A673 (cell line): ENCODE data around the gene ADSL. TPM values are rescaled to one million over a fixed set of nuclear protein-coding genes. Genes with fewer than 3 reads are reported as not detected.

Experiments used
- BruUV-seq: library from RNA; stranded (reverse); fragments of 400-500 nt; replicated peaks from 2 replicates; lab custom pipeline; 2021; lab: Mats Ljungman, UMichigan
- CTCF ChIA-PET: fragments of 300-600 bp; sonication (Branson Sonifier 250); formaldehyde crosslinking; loops from one replicate; lab custom pipeline; 2022; ENCODE audit warnings: antibody characterized with exemption; lab: Charles Lee
- POLR2A ChIA-PET: fragments of 300-600 bp; sonication (Branson Sonifier 250); formaldehyde crosslinking; loops from one replicate; lab custom pipeline; 2022; ENCODE audit warnings: antibody characterized with exemption; ENCODE audit not compliant: low non-redundant PET; lab: Charles Lee
- DNase-seq: peaks from one replicate; pipeline ENCODE4 v3.0.0-alpha.2; 2015; ENCODE audit warnings: low spot score
- H3K27ac ChIP-seq: fragments of 200-600 bp; sonication (generic); 2 replicates; pipeline ENCODE4 v1.5.1; 2016; ENCODE audit warnings: mixed run types, low read depth, mild to moderate bottlenecking, mixed read lengths, antibody characterized with exemption, low read length; ENCODE audit not compliant: poor library complexity, severe bottlenecking
- H3K27me3 ChIP-seq: fragments of 200-600 bp; sonication (generic); replicated peaks from 2 replicates; pipeline ENCODE4 v1.6.1; 2017; ENCODE audit warnings: mixed run types, low read depth, mild to moderate bottlenecking, mixed read lengths, antibody characterized with exemption, low read length; ENCODE audit not compliant: insufficient read depth, poor library complexity
- H3K36me3 ChIP-seq: fragments of 200-600 bp; sonication (generic); 2 replicates; pipeline ENCODE4 v1.6.1; 2016; ENCODE audit warnings: mixed run types, mild to moderate bottlenecking, mixed read lengths, antibody characterized with exemption, low read length; ENCODE audit not compliant: insufficient read depth, poor library complexity, severe bottlenecking
- H3K4me1 ChIP-seq: fragments of 200-600 bp; sonication (generic); 2 replicates; pipeline ENCODE4 v1.6.1; 2017; ENCODE audit warnings: mixed run types, mild to moderate bottlenecking, mixed read lengths, antibody characterized with exemption, low read length; ENCODE audit not compliant: insufficient read depth, poor library complexity, severe bottlenecking
- H3K4me3 ChIP-seq: fragments of 200-600 bp; sonication (generic); 2 replicates; pipeline ENCODE4 v1.5.1; 2016; ENCODE audit warnings: low read depth, mixed run types, mild to moderate bottlenecking, mixed read lengths, low read length; ENCODE audit not compliant: poor library complexity, severe bottlenecking
- H3K9me3 ChIP-seq: fragments of 200-600 bp; sonication (generic); 2 replicates; pipeline ENCODE4 v1.6.1; 2016; ENCODE audit warnings: mixed run types, low read depth, mild to moderate bottlenecking, mixed read lengths, antibody characterized with exemption, low read length; ENCODE audit not compliant: poor library complexity, severe bottlenecking
- EZH2 ChIP-seq: fragments of 200-600 bp; sonication (generic); IDR thresholded peaks from 2 replicates; pipeline ENCODE4 v1.6.1; 2017; ENCODE audit warnings: borderline replicate concordance, low read depth, mild to moderate bottlenecking, mixed read lengths, antibody characterized with exemption, low read length; ENCODE audit not compliant: poor library complexity, severe bottlenecking
- intact Hi-C: fragments of 100-400 bp; cut with micrococcal nuclease; formaldehyde crosslinking; loops from one replicate; pipeline ENCODE4 v1.10.0; 2022; ENCODE audit not compliant: unreplicated experiment
- total RNA-seq: library from RNA; stranded (reverse); gene quantifications from 2 replicates; pipeline ENCODE4 v1.2.3, GENCODE V29; 2021
- TF ChIP-seq, protein P1 (sequence below): fragments of 300-800, 200-600 bp; sonication (generic); conservative IDR thresholded peaks from 2 replicates; pipeline ENCODE4 v1.5.1; 2017; ENCODE audit warnings: low read depth, mild to moderate bottlenecking, antibody characterized with exemption, low read length, moderate library complexity, mixed read lengths

ADSL gene
- total RNA-seq, 1 experiment from 2014 or later: 133 TPM

DNA sequence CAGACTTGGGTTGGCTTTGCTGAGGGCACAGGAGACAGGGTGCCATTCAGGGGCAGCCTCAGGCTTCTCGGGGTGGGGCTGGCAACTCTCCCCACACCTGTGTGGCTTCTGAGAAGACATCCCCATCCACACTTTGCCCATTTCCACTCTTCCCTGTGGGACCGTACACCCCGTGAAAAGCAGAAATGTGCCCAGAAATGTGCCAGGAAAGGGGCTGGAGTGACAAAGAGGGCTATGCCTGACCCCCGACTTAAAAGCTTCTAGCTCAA is 74.7 kb downstream of the ADSL start:
- H3K4me1 ChIP-seq: peaks cover 16% of the 10 kb centered on the region
- no peaks in the 10 kb centered on the region for H3K9me3 ChIP-seq
- H3K36me3 ChIP-seq: peaks cover 15% of the 10 kb centered on the region
- ChIA-PET CTCF (no interaction called here), POLR2A (no interaction called here)
- no TSS peak for BruUV-seq
- TF ChIP-seq, protein P1, sequence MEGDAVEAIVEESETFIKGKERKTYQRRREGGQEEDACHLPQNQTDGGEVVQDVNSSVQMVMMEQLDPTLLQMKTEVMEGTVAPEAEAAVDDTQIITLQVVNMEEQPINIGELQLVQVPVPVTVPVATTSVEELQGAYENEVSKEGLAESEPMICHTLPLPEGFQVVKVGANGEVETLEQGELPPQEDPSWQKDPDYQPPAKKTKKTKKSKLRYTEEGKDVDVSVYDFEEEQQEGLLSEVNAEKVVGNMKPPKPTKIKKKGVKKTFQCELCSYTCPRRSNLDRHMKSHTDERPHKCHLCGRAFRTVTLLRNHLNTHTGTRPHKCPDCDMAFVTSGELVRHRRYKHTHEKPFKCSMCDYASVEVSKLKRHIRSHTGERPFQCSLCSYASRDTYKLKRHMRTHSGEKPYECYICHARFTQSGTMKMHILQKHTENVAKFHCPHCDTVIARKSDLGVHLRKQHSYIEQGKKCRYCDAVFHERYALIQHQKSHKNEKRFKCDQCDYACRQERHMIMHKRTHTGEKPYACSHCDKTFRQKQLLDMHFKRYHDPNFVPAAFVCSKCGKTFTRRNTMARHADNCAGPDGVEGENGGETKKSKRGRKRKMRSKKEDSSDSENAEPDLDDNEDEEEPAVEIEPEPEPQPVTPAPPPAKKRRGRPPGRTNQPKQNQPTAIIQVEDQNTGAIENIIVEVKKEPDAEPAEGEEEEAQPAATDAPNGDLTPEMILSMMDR: no peak
- intact Hi-C loops: no loop called here
- H3K27ac ChIP-seq: no peak overlapping the region
- DNase-seq: no peak
- H3K27me3 ChIP-seq: no peaks in the 10 kb centered on the region
- H3K4me3 ChIP-seq: no peak overlapping the region

- H3K9me3 ChIP-seq: no peaks in the 10 kb centered on the region
- ChIA-PET POLR2A (no interaction called here), CTCF (no interaction called here)
- H3K4me3 ChIP-seq: no peak overlapping the region
- H3K36me3 ChIP-seq: peaks cover 8% of the 10 kb centered on the region
- no TSS peak for BruUV-seq
- no peak for DNase-seq
- H3K27me3 ChIP-seq: no peaks in the 10 kb centered on the region
- TF ChIP-seq, protein P1: no peak
- no peak for TF ChIP-seq EZH2
- intact Hi-C loops: no loop called here
- H3K27ac ChIP-seq: no peak overlapping the region
- H3K4me1 ChIP-seq: peaks cover 16% of the 10 kb centered on the region
Measured at GRCh38 chr22:40421941-40422340, 75.6 kb downstream of the ADSL start.

- CTCF ChIA-PET: no interaction called here
- Histone ChIP-seq H3K4me1 (peaks cover 16% of the 10 kb centered on the region), H3K27me3 (no peaks in the 10 kb centered on the region), H3K4me3 (no peak overlapping the region), H3K27ac (no peak overlapping the region), H3K36me3 (peaks cover 7% of the 10 kb centered on the region), H3K9me3 (no peaks in the 10 kb centered on the region)
- POLR2A ChIA-PET: no interaction called here
- intact Hi-C loops: no loop called here
- BruUV-seq: no TSS peak
- no peak for DNase-seq
- TF ChIP-seq EZH2: no peak
- TF ChIP-seq, protein P1: no peak
Measured at GRCh38 chr22:40422558-40423309, 76.4 kb downstream of the ADSL start.
